GM23338 (cell line): ENCODE results near the gene GPR63. TPM values are rescaled to one million over a fixed set of nuclear protein-coding genes. Genes with fewer than 3 reads are reported as not detected.

ENCODE experiments used
- CTCF ChIP-seq, 2 experiments: fragments of 200-600 bp in 1 of 2; sonication (generic) in 1 of 2; conservative IDR thresholded peaks; 2 replicates each; pipeline versions ENCODE4 v1.5.1 to v1.6.1; 2016 to 2017; ENCODE audit warnings: antibody characterized with exemption in 2 of 2, low read depth in 2 of 2, mild to moderate bottlenecking in 2 of 2, moderate library complexity in 1 of 2
- JUNB ChIP-seq: IDR thresholded peaks from one replicate; pipeline ENCODE4 v1.6.1; 2016; ENCODE audit warnings: antibody characterized with exemption; ENCODE audit not compliant: unreplicated experiment
- NANOG ChIP-seq: IDR thresholded peaks from 2 replicates; pipeline ENCODE4 v1.6.1; 2016; ENCODE audit warnings: antibody characterized with exemption, borderline replicate concordance
- REST ChIP-seq: IDR thresholded peaks from one replicate; pipeline ENCODE4 v1.6.1; 2018; ENCODE audit warnings: antibody characterized with exemption; ENCODE audit not compliant: unreplicated experiment
- ZNF462 ChIP-seq: fragments of 250-450 bp; sonication (Bioruptor Pico); IDR thresholded peaks from 2 replicates; pipeline ENCODE4 v1.5.0; 2020; ENCODE audit warnings: mild to moderate bottlenecking, moderate library complexity
- polyA plus RNA-seq: library from polyadenylated mRNA; unstranded; fragments of >200 nt; fragmentation: Nextera tagmentation; extraction: Ambion mirVana; gene quantifications from 2 replicates; pipeline ENCODE4 v1.2.1, GENCODE V29; 2016
- total RNA-seq: library from RNA; depleted of rRNA; stranded (reverse); fragments of >200 nt; shearing (Covaris generic); gene quantifications from 2 replicates; pipeline ENCODE4 v1.2.3, GENCODE V29; 2014

GPR63 gene
- total and polyA plus RNA-seq, 2 experiments from 2014 or later, result 5.4 to 19.3 TPM

GRCh38 chr6:96783307-96783706 lies 54.0 kb downstream of the GPR63 start (continued):
- TF ChIP-seq ZNF462 (CRISPR knock-in tag), result no peak
- no peak for TF ChIP-seq CTCF (conservative IDR thresholded peaks at IDR 0.05; ENCODE audit: low read depth in 2 of 2)
- TF ChIP-seq NANOG, result no peak
- TF ChIP-seq REST, result no peak
- TF ChIP-seq JUNB, result no peak
